ENCODE results near the gene RNASE1. TPM values are rescaled to one million over a fixed set of nuclear protein-coding genes. Genes with fewer than 3 reads are reported as not detected.

The RNASE1 gene
- total RNA-seq, 6 experiments from 2014 or later: not detected

GRCh38 chr14:20798318-20798717, 4.3 kb downstream of the RNASE1 start:
- Mint-ChIP-seq H3K27ac (no peak overlapping the region), H3K36me3 (ENCODE audit: low read depth) (no peaks in the 10 kb centered on the region), H3K4me1 (ENCODE audit: low read depth) (no peaks in the 10 kb centered on the region), H3K9me3 (no peaks in the 10 kb centered on the region), H3K4me3 (no peak overlapping the region), H3K27me3 (ENCODE audit: insufficient read depth) (peaks cover 11% of the 10 kb centered on the region)
- TF ChIP-seq CTCF (IDR thresholded peaks at IDR 0.05): no peak
- DNase-seq: no peak

GRCh38 chr14:20797164-20797563, 5.5 kb downstream of the RNASE1 start:
- H3K27me3 Mint-ChIP-seq (ENCODE audit: insufficient read depth): peaks cover 15% of the 10 kb centered on the region
- no peak overlapping the region for H3K4me3 Mint-ChIP-seq
- H3K27ac Mint-ChIP-seq: no peak overlapping the region
- no peaks in the 10 kb centered on the region for H3K36me3 Mint-ChIP-seq (ENCODE audit: low read depth)
- no peaks in the 10 kb centered on the region for H3K4me1 Mint-ChIP-seq (ENCODE audit: low read depth)
- no peak for TF ChIP-seq CTCF (IDR thresholded peaks at IDR 0.05)
- no peak for DNase-seq
- no peaks in the 10 kb centered on the region for H3K9me3 Mint-ChIP-seq

GRCh38 chr14:20794644-20795369, 7.8 kb downstream of the RNASE1 start:
- Mint-ChIP-seq H3K36me3 (ENCODE audit: low read depth) (no peaks in the 10 kb centered on the region), H3K4me3 (no peak overlapping the region), H3K27ac (no peak overlapping the region), H3K27me3 (ENCODE audit: insufficient read depth) (peaks cover 9% of the 10 kb centered on the region), H3K9me3 (no peaks in the 10 kb centered on the region), H3K4me1 (ENCODE audit: low read depth) (no peaks in the 10 kb centered on the region)
- no peak for DNase-seq
- TF ChIP-seq CTCF (IDR thresholded peaks at IDR 0.05): no peak

- Mint-ChIP-seq H3K4me1 (ENCODE audit: low read depth) (no peaks in the 10 kb centered on the region), H3K27ac (no peak overlapping the region), H3K9me3 (no peaks in the 10 kb centered on the region), H3K36me3 (ENCODE audit: low read depth) (no peaks in the 10 kb centered on the region), H3K4me3 (no peak overlapping the region), H3K27me3 (ENCODE audit: insufficient read depth) (peaks cover 9% of the 10 kb centered on the region)
- no peak for DNase-seq
- TF ChIP-seq CTCF (IDR thresholded peaks at IDR 0.05): no peak
These were observed 10.1 kb downstream of the RNASE1 start for GRCh38 chr14:20792556-20792955.

- H3K27ac Mint-ChIP-seq: no peak overlapping the region
- H3K9me3 Mint-ChIP-seq: no peaks in the 10 kb centered on the region
- TF ChIP-seq CTCF (IDR thresholded peaks at IDR 0.05): no peak
- peaks cover 9% of the 10 kb centered on the region for H3K27me3 Mint-ChIP-seq (ENCODE audit: insufficient read depth)
- H3K4me3 Mint-ChIP-seq: no peak overlapping the region
- DNase-seq: no peak
- no peaks in the 10 kb centered on the region for H3K4me1 Mint-ChIP-seq (ENCODE audit: low read depth)
- H3K36me3 Mint-ChIP-seq (ENCODE audit: low read depth): no peaks in the 10 kb centered on the region
These were observed 11.0 kb downstream of the RNASE1 start for GRCh38 chr14:20791597-20791996.

Data from HFFc6 (cell line).